HL-60/S4 treated with phorbol 12-myristate 13-acetate at 8.2 ng/mL for 4 days and 3 days (cell line): ENCODE measurements around the gene WDR1.

Source experiments
- in situ Hi-C: fragments of 300-500 bp; cut with MboI; formaldehyde crosslinking; loops from 2 replicates; pipeline ENCODE4 v1.15.0; 2022; ENCODE audit warnings: low sequenced_read_pairs

WDR1 gene

GRCh38 chr4:10075158-10075863 is 41.3 kb downstream of the WDR1 start:
- in situ Hi-C loops: no loop called here

GRCh38 chr4:10074767-10075105 is 41.9 kb downstream of the WDR1 start:
- in situ Hi-C loops: no loop called here

- in situ Hi-C loops: no loop called here
These were observed 42.4 kb downstream of the WDR1 start for GRCh38 chr4:10074076-10074766.

GRCh38 chr4:10072420-10073017 is 44.1 kb downstream of the WDR1 start:
- in situ Hi-C loops: no loop called here

GRCh38 chr4:10069075-10069642 is 47.4 kb downstream of the WDR1 start:
- in situ Hi-C loops: no loop called here

GRCh38 chr4:10066670-10067651 is 49.6 kb downstream of the WDR1 start:
- in situ Hi-C loops: no loop called here

GRCh38 chr4:10066206-10066605 is 50.4 kb downstream of the WDR1 start:
- in situ Hi-C loops: no loop called here

GRCh38 chr4:10063544-10064300 is 52.9 kb downstream of the WDR1 start:
- in situ Hi-C loops: no loop called here

- in situ Hi-C loops: no loop called here
These were observed 54.8 kb downstream of the WDR1 start for GRCh38 chr4:10061650-10062415.

GRCh38 chr4:10058371-10058770 is 58.2 kb downstream of the WDR1 start:
- in situ Hi-C loops: no loop called here

- in situ Hi-C loops: no loop called here
These were observed 59.6 kb downstream of the WDR1 start for GRCh38 chr4:10057023-10057395.

- in situ Hi-C loops: no loop called here
These were observed 60.1 kb downstream of the WDR1 start for GRCh38 chr4:10056334-10057022.

- in situ Hi-C loops: no loop called here
These were observed 60.7 kb downstream of the WDR1 start for GRCh38 chr4:10055871-10056270.

- in situ Hi-C loops: no loop called here
These were observed 62.0 kb downstream of the WDR1 start for GRCh38 chr4:10054571-10055041.

GRCh38 chr4:10053635-10054453 is 62.8 kb downstream of the WDR1 start:
- in situ Hi-C loops: no loop called here

GRCh38 chr4:10051517-10052135 is 65.0 kb downstream of the WDR1 start:
- in situ Hi-C loops: no loop called here

GRCh38 chr4:10050721-10051120 is 65.9 kb downstream of the WDR1 start:
- in situ Hi-C loops: no loop called here
